Embryonic facial prominence (tissue), 1 donor: ENCODE results near the gene MDK.

ENCODE experiments used
- DNase-seq: peaks from one replicate; pipeline ENCODE4 v3.0.0-alpha.2; 2016; ENCODE audit errors: extremely low spot score

MDK gene

GRCh38 chr11:46402957-46403902, 21.8 kb downstream of the MDK start:
- no peak for DNase-seq

GRCh38 chr11:46404476-46405017, 23.1 kb downstream of the MDK start:
- no peak for DNase-seq

- no peak for DNase-seq
Observed at GRCh38 chr11:46407635-46408034, 26.2 kb downstream of the MDK start.

GRCh38 chr11:46408407-46408986, 27.0 kb downstream of the MDK start:
- no peak for DNase-seq

GRCh38 chr11:46410021-46410420, 28.6 kb downstream of the MDK start:
- DNase-seq: no peak

GRCh38 chr11:46413760-46414465, 32.4 kb downstream of the MDK start:
- no peak for DNase-seq

- no peak for DNase-seq
Observed at GRCh38 chr11:46414466-46414796, 33.0 kb downstream of the MDK start.

- DNase-seq: no peak
Observed at GRCh38 chr11:46414879-46415278, 33.4 kb downstream of the MDK start.

- DNase-seq: no peak
Observed at GRCh38 chr11:46417711-46418110, 36.2 kb downstream of the MDK start.

- no peak for DNase-seq
Observed at GRCh38 chr11:46418751-46419150, 37.3 kb downstream of the MDK start.

GRCh38 chr11:46420513-46420912, 39.0 kb downstream of the MDK start:
- DNase-seq: no peak

- no peak for DNase-seq
Observed at GRCh38 chr11:46421257-46421880, 39.9 kb downstream of the MDK start.

- DNase-seq: no peak
Observed at GRCh38 chr11:46422588-46422987, 41.1 kb downstream of the MDK start.

- no peak for DNase-seq
Observed at GRCh38 chr11:46426233-46426991, 44.9 kb downstream of the MDK start.

- no peak for DNase-seq
Observed at GRCh38 chr11:46427364-46427763, 45.9 kb downstream of the MDK start.

GRCh38 chr11:46429717-46430116, 48.2 kb downstream of the MDK start:
- no peak for DNase-seq

GRCh38 chr11:46431211-46431610, 49.7 kb downstream of the MDK start:
- no peak for DNase-seq
